ENCODE results near the gene MVB12B.

MVB12B gene

DNA sequence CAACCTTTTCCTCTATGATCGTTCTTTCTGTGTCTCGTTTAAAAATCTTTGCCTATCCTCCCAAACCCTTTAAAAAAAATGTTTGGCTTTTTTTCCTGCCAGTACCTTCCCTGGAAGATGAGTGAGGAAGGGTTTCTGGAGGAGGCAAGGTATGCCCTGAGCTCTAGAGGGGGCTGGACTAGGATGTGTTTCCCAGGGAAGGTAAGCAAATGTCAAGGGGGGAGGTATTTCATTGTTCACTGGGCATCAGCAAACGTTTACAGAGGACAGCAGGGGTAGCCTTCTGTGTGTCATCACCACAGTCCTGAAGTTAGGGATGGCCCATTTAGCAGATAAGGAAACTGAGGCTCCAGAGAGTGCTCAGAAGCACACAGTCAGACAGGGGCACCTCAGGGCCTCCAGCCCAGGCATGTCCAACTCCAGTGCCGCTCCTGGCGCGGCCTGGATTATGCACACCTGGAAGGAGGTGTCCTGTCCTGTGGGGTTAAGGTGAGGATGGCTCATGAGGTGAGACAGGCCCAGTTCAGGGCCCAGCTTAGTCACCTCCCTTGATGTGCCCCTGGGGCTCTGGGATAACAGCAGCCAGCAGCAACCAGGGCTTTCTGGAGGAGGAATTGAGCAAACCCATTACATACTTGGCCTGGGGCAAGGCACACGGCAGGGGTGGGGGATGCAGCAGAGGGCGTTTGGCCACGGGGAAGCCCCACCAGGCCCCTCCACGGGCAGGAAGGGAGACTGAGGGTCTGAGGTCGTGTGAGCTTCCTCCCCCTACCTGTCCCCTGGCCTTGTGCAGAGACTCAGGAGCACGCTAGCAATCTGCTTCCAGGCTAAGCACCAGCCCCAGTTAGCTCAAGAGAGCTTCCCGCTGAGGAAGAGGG lies 186.8 kb downstream of the MVB12B start:
- DNase-seq (ENCODE audit: low read depth): no peak
- TF ChIP-seq, protein P1, sequence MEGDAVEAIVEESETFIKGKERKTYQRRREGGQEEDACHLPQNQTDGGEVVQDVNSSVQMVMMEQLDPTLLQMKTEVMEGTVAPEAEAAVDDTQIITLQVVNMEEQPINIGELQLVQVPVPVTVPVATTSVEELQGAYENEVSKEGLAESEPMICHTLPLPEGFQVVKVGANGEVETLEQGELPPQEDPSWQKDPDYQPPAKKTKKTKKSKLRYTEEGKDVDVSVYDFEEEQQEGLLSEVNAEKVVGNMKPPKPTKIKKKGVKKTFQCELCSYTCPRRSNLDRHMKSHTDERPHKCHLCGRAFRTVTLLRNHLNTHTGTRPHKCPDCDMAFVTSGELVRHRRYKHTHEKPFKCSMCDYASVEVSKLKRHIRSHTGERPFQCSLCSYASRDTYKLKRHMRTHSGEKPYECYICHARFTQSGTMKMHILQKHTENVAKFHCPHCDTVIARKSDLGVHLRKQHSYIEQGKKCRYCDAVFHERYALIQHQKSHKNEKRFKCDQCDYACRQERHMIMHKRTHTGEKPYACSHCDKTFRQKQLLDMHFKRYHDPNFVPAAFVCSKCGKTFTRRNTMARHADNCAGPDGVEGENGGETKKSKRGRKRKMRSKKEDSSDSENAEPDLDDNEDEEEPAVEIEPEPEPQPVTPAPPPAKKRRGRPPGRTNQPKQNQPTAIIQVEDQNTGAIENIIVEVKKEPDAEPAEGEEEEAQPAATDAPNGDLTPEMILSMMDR (conservative IDR thresholded peaks at IDR 0.05; ENCODE audit: control insufficient read depth, insufficient read depth, low read depth, low read length): no peak
- H3K4me3 ChIP-seq (ENCODE audit: control insufficient read depth, low read depth, low read length): no peak overlapping the region

DNA sequence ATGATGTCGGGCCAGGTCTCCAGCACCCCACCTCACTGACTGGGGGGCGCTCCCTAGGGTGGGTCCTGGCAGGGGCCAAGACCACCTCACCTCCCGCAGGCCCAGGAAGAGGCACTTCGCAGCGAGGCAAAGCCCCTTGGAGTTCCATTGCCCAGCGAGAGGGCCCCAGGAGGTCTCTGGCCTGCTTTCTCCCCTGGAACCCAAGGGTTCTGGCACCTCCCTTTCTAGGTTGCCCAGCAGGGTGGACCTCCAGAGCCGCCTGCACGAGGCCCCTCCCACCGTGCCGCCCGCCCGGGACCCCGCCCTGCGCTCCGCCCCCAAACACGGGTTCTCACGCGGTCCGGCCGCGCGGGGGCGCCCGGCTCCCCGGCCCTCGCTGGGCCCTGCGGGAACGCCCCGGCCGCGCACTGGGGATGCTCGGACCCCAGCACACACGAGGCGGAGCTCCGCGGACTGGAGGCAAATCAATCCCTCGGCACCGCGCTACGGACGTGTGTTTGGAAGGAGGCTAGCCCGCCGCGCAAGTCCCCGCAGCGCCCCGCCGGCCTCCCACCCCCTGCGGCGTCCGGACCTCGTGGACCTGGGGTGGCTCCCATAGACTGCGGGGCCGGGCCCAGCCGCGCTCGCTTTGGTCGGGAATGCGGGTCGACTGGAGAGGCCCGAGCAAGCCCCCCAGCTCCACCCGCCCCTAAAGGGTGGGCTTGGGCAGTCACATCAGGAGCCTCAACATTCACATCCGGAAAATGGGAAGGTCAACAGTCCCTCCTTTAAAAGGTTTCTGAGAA lies 187.6 kb downstream of the MVB12B start:
- TF ChIP-seq, protein P1 (conservative IDR thresholded peaks at IDR 0.05; ENCODE audit: control insufficient read depth, insufficient read depth, low read depth, low read length): no peak
- no peak overlapping the region for H3K4me3 ChIP-seq (ENCODE audit: control insufficient read depth, low read depth, low read length)
- DNase-seq (ENCODE audit: low read depth): peak; percentile 25

DNA sequence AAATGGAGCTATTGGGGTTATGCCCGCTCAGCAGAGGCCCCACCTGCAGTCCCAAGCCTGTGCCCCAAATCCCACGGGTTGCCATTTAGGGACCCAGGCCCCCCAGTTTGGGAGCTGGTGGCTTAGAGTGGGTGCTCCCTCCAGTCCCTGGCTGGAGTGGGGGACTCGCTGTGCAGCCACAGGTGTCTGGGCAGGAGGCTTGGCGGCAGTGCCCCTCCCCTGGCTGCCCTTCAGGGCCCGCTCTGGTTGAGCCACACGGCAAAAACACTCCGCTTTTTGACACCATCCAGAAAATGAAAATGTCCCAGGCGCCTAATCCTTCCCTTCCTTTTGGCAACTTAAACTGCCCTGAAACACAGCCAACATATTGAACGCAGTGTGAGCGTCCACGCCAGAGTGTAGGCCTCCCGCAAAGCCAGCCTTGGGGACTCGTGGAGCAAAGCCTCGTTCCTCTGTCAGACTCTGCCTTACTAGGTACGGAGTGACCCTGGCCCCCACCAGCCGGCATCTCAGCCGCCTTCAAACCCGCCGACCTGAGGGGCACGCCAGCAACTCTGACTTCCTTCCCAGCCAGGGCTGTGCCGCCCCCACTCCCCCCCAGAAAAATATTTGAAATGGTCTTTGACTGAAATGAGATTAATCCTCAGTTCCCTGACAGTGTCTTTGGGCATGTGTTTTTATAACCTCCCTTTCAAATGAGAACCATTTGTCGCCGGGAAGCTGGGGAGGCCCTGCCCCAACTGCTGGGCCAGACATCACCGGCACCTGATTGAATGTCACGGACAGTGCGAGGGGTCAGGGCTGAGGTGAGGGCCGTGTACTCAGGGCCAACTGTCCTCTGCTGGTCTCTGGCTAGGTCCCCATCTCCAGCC lies 188.6 kb downstream of the MVB12B start:
- no peak overlapping the region for H3K4me3 ChIP-seq (ENCODE audit: control insufficient read depth, low read depth, low read length)
- TF ChIP-seq, protein P1 (conservative IDR thresholded peaks at IDR 0.05; ENCODE audit: control insufficient read depth, insufficient read depth, low read depth, low read length): no peak
- DNase-seq (ENCODE audit: low read depth): no peak

DNA sequence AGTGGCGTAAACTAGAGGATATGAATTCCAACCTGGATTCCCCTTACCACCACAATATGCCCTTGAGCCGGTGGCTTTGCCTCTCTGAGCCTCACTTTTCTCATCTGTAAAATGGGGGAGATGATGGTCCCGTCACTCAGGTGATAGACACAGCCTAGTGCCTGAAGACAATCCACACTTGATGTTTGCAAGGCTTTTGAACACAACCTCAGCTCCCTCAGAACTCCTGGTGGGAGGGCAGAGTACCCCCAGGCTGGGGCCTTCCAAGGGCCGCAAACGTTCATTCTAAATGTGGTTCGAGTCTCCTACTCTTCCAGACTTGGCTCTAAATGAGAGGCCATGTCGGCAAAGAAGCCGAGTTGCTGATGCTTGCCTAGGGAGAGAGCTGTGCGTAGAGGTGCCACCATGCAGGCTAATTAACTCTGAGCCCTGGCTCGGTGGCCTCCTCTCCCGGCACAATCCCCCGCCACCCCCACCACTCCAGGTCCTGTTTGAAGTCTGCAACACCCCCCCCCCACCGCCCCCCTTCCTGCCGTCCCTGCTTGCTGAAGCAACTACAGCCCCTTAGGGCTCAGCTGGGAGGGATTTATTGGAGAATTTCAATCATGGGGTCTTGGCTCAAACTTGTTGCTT lies 189.4 kb downstream of the MVB12B start:
- DNase-seq (ENCODE audit: low read depth): no peak
- no peak overlapping the region for H3K4me3 ChIP-seq (ENCODE audit: control insufficient read depth, low read depth, low read length)
- TF ChIP-seq, protein P1 (conservative IDR thresholded peaks at IDR 0.05; ENCODE audit: control insufficient read depth, insufficient read depth, low read depth, low read length): no peak

DNA sequence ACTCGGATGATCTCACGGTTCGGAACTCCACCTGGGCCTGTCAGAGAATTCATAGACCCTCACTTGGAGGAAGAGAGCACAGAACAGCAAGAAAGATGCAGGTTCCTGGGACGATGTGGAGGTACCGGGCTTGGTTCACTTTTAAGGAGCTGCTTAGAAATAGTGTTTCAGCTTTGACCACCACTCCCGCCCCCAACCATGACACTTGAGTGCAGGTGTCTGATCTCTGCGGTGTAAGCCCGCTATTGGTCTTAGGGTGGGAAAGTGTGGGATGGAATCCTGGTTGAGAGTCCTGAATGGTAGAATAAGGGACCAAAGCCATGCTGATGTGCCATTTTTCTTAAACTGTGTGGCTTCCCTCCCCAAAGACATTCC lies 189.9 kb downstream of the MVB12B start:
- TF ChIP-seq, protein P1 (conservative IDR thresholded peaks at IDR 0.05; ENCODE audit: control insufficient read depth, insufficient read depth, low read depth, low read length): no peak
- DNase-seq (ENCODE audit: low read depth): no peak
- no peak overlapping the region for H3K4me3 ChIP-seq (ENCODE audit: control insufficient read depth, low read depth, low read length)

Data from fibroblast of mammary gland (primary cell).